Activated CD4-positive, alpha-beta T cell treated with anti-CD3 and anti-CD28 coated beads, Interleukin-2, amount 50 U/mL, for 16 hours (primary cell): Measurements from ENCODE around the gene RBM28.

Experiments
- DNase-seq: peaks from one replicate; pipeline ENCODE4 v3.0.0-alpha.2; 2020

The RBM28 gene

DNA sequence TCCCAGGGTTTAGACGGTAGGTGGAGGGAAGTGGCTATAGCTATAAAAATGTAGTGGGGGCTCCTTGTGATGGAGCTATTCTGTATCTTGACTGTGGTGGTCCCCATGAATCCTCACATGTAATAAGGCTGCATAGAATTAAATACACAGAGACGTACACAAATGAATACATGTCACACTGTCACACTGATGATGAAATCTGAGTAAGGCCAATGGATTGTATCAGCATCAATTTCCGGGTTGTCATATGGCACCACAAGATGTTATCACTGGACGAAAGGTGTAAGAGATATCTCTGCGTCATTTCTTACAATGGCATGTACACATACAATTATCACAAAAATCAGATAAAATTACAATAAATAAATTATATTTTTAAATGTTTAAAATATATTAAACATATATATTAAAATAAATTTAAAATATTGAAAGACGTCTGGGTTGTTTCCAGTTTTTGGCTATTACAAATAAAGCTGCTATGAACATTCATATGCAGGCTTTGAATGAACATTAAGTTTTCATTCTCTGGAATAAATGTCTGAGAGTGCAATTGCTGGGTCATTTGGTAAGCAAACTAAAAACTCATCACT, 64.5 kb downstream of the RBM28 start:
- DNase-seq, result no peak

- DNase-seq, result no peak
Observed at GRCh38 chr7:128278366-128278765, 65.3 kb downstream of the RBM28 start.

- no peak for DNase-seq
Observed at GRCh38 chr7:128275681-128276080, 68.0 kb downstream of the RBM28 start.

DNA sequence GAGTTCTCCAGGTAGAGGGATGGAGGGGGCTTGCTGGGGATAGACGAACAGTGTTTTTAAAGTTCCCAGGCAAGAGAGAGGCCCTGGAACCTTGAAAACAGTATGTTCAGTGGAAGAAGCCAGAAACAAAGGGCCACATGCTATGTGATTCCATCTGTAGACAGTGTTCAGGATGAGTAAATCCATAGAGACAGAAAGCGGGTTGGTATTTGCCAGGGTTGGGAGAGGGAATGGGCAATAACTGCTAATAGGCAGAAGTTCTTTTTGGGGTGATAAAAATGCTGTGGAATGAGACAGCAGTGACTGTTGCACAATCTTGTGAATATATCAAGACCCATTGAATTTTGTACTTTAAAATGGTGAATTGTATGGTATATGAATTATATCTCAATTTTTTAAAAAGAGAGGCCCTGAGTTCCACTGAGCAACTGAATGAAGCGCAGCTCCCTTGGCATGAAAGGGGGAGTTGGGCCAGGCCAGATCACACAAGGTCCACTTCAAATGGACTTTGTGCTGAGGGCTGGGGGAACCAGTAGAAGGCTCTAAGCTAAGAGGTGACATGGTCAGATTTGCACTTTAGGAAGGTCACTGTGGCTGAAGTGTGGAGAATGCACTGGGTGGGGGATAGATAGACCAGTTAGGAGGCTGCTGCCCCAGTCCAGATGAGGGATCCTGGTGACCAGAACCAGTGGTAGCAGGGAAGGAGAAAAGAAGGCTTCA, 68.7 kb downstream of the RBM28 start:
- no peak for DNase-seq

GRCh38 chr7:128274246-128274883, 69.3 kb downstream of the RBM28 start:
- DNase-seq, result no peak

DNA sequence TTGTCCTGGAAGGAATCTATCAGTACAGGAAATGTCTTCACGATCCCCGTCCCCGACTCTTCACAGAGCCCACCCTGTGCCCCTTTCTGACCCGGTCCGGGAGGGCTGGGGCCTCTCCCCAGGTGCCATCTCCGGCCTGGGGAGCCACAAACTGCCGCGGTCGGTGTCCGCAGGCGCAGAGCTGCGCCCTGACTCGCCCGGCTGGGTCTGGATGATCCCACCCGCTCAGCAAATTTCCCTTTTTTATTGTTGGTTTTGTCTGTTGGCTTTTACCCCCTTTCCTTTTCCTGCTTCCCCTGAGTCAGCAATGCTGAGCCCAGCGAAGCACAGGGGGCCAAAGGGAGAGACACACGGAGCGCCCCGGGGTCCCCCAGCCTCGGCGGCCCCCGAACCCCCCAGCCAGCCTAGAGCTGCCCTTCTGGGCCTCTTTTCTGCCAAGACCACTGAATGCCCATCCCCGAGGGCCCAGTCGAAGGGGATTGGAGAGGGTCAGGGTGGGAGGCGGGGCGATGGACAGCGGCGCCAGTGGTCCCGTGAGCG, 71.7 kb downstream of the RBM28 start:
- no peak for DNase-seq

- no peak for DNase-seq
Observed at GRCh38 chr7:128271471-128271941, 72.2 kb downstream of the RBM28 start.

GRCh38 chr7:128270826-128271272, 72.9 kb downstream of the RBM28 start:
- DNase-seq, result no peak

DNA sequence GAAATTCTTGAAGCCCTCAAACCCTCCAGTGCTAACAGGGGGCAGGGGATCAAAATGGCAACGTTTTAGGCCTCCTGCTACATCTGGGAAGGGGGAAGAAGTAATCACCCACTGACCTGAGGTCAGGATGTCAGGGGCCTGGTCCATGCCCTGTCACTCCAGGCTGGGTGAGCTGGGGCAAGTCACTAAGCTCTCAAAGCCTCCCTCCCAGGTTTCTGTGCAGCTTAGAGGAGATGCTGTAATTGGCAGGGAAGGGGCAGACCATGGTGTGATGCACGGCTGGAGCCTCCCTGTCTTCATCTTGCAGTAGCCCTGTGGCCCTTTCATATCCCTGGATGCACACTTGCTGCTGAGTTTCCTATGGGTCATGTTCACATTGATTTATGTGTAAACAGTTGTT, 75.5 kb downstream of the RBM28 start:
- no peak for DNase-seq

DNA sequence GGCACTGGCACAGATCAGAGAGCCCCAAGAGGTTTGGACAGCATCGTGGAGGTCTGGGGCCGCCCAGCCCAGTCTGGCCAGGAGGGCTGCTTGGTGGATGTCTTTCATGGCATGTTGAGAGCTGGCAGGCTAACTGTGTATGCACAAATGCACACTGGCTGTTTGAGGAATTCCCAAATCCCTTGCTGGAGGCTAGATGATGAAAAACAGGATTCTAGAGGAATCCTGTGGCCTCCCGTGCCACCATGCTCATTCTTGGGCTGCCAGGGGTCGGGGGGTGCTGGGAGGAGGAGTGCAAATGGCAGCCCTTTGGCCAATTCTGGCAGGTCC, 76.1 kb downstream of the RBM28 start:
- DNase-seq, result no peak

GRCh38 chr7:128266883-128267594, 76.7 kb downstream of the RBM28 start:
- DNase-seq, result no peak

GRCh38 chr7:128266529-128266882, 77.2 kb downstream of the RBM28 start:
- no peak for DNase-seq

DNA sequence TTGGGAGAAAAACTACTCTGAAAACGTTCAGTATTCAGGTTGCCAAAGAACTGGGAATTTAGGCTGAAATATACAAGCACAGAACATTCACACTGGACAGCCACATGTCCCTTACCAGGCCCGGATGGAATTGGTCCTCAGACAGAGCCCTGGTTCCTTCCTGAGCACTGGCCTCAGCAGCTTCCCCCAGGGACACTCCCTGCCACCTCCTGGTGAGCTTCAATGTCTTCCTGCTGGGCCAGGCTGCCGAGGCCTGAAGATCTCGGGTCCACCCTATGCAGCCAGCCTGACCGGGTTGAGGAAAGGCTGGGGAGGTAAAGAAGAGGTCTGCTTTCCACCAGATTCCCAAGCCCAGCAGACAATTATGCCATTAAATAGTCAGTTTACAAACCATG, 77.8 kb downstream of the RBM28 start:
- no peak for DNase-seq

- DNase-seq, result no peak
Observed at GRCh38 chr7:128265156-128265905, 78.4 kb downstream of the RBM28 start.

DNA sequence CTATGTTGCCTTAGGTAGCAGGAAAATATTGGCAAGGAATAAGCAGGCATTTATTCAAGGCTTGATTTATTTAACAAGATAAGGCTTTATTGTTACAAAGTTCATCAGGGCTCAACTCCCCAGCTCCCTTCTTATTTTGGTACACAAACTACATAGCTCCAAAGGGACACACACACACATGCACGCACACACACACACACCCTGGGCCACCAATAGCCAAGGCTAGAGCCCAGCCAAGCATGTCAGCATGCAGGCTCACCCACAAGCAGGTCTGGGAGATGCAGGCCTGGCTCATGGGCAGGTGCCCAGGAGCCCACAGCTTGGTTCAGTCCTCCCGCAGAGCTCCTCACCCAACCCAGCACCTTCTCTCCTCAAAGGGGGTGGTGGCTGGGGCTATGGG, 79.2 kb downstream of the RBM28 start:
- no peak for DNase-seq

DNA sequence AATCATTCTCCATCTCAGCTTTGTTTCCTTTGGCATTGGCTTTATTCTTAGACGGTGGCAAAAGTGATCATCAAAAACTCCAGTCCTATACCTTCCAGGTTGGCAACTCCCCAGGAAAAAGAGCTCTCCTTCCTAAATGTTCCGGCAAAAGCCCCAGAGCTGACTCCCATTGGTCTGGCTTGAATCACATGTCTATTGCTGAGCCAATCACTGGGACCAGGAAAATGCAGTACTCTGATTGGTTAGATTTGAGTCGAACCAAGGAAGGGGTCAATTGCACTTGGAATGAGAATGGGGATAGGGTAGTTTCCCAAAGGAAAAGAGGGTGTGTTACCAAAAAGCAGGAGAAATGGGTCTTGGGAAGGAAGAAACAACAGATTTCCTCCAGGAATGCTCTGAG, 80.3 kb downstream of the RBM28 start:
- DNase-seq, result no peak

DNA sequence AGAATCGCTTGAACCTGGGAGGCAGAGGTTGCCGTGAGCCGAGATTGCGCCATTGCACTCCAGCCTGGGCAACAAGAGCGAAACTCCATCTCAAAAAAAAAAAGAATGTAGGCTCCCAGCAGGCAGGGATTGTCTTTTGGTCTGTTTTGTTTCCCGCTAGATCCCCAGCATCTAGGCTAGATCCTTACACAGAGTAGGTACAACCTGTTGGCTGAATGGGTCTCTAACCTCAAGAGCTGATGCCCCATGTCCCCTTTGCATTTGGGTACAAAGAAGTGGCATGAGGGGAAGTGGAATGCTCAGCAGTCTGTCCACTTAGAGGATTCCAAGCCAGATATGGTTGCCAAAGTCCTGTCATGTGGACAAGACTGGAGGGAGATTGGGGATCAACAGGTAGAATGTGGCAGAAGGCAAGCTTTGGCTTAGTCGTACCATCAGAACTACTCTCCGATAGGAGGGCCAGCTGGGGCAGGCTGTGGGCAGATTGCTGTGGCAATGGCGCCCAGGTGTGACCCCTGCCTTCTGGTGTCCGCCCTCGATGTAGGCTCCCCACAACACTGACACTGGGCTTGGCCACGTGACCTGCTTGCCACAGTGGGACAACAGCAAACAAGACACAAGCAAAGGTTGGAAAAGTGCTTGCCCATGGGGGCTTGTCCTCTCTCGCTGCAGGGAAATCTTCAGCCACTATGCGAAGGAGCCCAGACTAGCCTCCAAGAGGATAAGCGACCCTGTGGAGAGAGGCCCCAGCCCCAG, 81.3 kb downstream of the RBM28 start:
- no peak for DNase-seq

DNA sequence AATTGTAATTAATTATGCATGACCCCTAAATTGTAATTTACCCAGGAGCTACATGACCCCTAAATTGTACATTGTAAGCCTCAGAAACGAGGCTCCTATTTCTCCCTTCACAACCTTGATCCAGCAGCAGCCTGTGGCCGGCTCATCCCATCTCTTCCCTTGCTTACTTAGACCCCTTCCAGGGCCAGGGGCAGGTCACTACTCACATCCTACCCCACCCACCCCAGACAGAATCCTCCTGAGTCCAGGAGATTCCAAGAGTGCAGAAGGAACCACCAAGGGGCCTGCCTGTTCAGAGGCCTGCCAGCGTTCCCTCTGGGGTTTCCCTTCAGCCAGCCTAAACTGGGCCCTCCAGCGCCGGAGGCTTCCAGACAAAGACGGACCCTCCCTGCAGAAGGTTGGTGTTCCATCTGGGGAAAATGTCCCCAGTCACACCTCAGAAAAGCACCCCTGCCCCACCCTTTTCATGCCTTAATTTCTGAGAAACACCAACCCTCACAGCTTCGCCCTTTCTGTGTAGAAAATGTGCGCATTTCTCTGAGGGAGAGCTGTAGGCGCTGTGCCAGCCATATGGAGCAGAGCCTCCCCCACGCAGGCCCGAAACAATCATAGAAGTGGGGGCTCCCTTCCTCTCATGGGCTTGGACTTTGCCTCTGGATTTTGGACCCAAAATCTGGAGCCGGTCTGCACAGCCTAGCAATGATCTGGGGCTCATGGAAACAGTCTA, 83.5 kb downstream of the RBM28 start:
- no peak for DNase-seq

GRCh38 chr7:128259131-128260061, 84.3 kb downstream of the RBM28 start:
- DNase-seq, result no peak

- no peak for DNase-seq
Observed at GRCh38 chr7:128257458-128257857, 86.2 kb downstream of the RBM28 start.
